Measurements from ENCODE around the gene NEK9. TPM values are rescaled to one million over a fixed set of nuclear protein-coding genes. Genes with fewer than 3 reads are reported as not detected.

Gene NEK9
- total RNA-seq, 1 experiment from 2014 or later, result 29.6 TPM

DNA sequence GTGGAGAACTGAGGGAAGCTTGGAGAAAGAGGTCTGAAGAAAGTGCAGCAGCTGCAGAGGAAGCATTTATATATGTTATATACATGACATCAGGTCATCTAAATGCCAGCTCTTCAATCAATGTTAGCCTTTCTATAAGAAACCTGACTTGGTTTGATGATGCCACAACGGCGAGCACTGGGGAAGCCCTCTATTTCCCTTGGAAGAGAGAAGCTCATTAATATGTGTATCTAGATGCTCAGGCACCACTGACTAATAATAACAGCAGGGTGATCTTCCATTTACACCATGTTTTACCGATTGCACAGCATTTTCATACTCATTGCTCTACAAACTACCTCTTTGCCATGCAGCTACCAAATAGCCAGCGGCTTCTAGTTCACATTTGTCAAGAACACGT lies 63.8 kb downstream of the NEK9 start:
- intact Hi-C loops (cut with micrococcal nuclease), result loop anchor here (5.0 kb wide), 2 partner anchors 61 to 76 kb away; partner anchors contain the start of gene EIF2B2
- H3K27ac ChIP-seq (ENCODE audit: low read length), result peak overlapping the region; percentile 59; the same call in 1 of the 2 replicates
- no peaks in the 10 kb centered on the region for H3F3A ChIP-seq (ENCODE audit: low read length, unreplicated experiment)
- CTCF ChIA-PET, result interaction anchor here (0.7 kb wide), 1 partner anchor 28 kb away, joined by 4 read pairs; no protein-coding TSS in a partner anchor
- H3K4me2 ChIP-seq (ENCODE audit: low read length), result peak overlapping the region; percentile 93
- POLR2A ChIA-PET (ENCODE audit: unreplicated experiment), result no interaction called here
- ATAC-seq (no peak), DNase-seq (no peak)
- no peaks in the 10 kb centered on the region for H3K27me3 ChIP-seq (ENCODE audit: low read length)
- no TSS peak for BruUV-seq (replicated peaks)
- H2AFZ ChIP-seq (ENCODE audit: low read length), result peak overlapping the region; percentile 88
- H3K79me2 ChIP-seq (ENCODE audit: low read length), result peaks cover 27% of the 10 kb centered on the region
- H4K20me1 ChIP-seq (ENCODE audit: low read length), result no peaks in the 10 kb centered on the region
- H3K4me1 ChIP-seq (ENCODE audit: insufficient read depth, low read length), result peaks cover 9% of the 10 kb centered on the region
- peaks cover 13% of the 10 kb centered on the region for H3K36me3 ChIP-seq (ENCODE audit: low read depth, low read length)
- no peaks in the 10 kb centered on the region for H3K9me2 ChIP-seq (replicated peaks; ENCODE audit: low read length)
- peak overlapping the region; percentile 87 for H3K9ac ChIP-seq (ENCODE audit: low read length)
- no peaks in the 10 kb centered on the region for H3K9me3 ChIP-seq (ENCODE audit: low read length)
- no peak for TF ChIP-seq CTCF (conservative IDR thresholded peaks at IDR 0.05; ENCODE audit: low read depth, low read length)
- TF ChIP-seq EZH2 (IDR thresholded peaks at IDR 0.05; ENCODE audit: low read length, unreplicated experiment), result no peak
- no peak for TF ChIP-seq EZH2phosphoT487 (IDR thresholded peaks at IDR 0.05; ENCODE audit: borderline replicate concordance, low read length)
- H3K4me3 ChIP-seq (ENCODE audit: low read length), result peak overlapping the region; percentile 78

GRCh38 chr14:75060420-75060819 lies 66.4 kb downstream of the NEK9 start:
- intact Hi-C loops (cut with micrococcal nuclease), result loop anchor here (5.0 kb wide), 2 partner anchors 58 to 73 kb away; partner anchors contain the start of gene EIF2B2
- CTCF ChIA-PET, result no interaction called here
- no peak overlapping the region for H3K9ac ChIP-seq (ENCODE audit: low read length)

More at GRCh38 chr14:75060420-75060819, 66.4 kb downstream of the NEK9 start:
- no peak overlapping the region for H3K27ac ChIP-seq (ENCODE audit: low read length)
- no peaks in the 10 kb centered on the region for H3K27me3 ChIP-seq (ENCODE audit: low read length)
- POLR2A ChIA-PET (ENCODE audit: unreplicated experiment), result no interaction called here
- BruUV-seq (replicated peaks), result no TSS peak
- H3K79me2 ChIP-seq (ENCODE audit: low read length), result peaks cover 21% of the 10 kb centered on the region
- no peak overlapping the region for H2AFZ ChIP-seq (ENCODE audit: low read length)
- H3K4me3 ChIP-seq (ENCODE audit: low read length), result no peak overlapping the region
- peaks cover 13% of the 10 kb centered on the region for H3K36me3 ChIP-seq (ENCODE audit: low read depth, low read length)
- DNase-seq (no peak), ATAC-seq (no peak)
- no peak overlapping the region for H3K4me2 ChIP-seq (ENCODE audit: low read length)
- peaks cover 10% of the 10 kb centered on the region for H3K4me1 ChIP-seq (ENCODE audit: insufficient read depth, low read length)
- H3K9me3 ChIP-seq (ENCODE audit: low read length), result no peaks in the 10 kb centered on the region
- H4K20me1 ChIP-seq (ENCODE audit: low read length), result no peaks in the 10 kb centered on the region
- TF ChIP-seq EZH2 (IDR thresholded peaks at IDR 0.05; ENCODE audit: low read length, unreplicated experiment) (no peak), CTCF (conservative IDR thresholded peaks at IDR 0.05; ENCODE audit: low read depth, low read length) (no peak), EZH2phosphoT487 (IDR thresholded peaks at IDR 0.05; ENCODE audit: borderline replicate concordance, low read length) (no peak)
- no peaks in the 10 kb centered on the region for H3F3A ChIP-seq (ENCODE audit: low read length, unreplicated experiment)
- no peaks in the 10 kb centered on the region for H3K9me2 ChIP-seq (replicated peaks; ENCODE audit: low read length)
